AG04450 (cell line): ENCODE measurements around the gene DDAH2. TPM values are rescaled to one million over a fixed set of nuclear protein-coding genes. Genes with fewer than 3 reads are reported as not detected.

ENCODE experiments used
- CTCF ChIA-PET: fragments of 300-600, 350-600 bp; formaldehyde crosslinking; extraction: SDS; loops from one replicate; lab custom pipeline; 2022; ENCODE audit warnings: antibody characterized with exemption, inconsistent platforms; lab: Charles Lee
- POLR2A ChIA-PET: fragments of 350-600 bp; formaldehyde crosslinking; extraction: SDS; loops from one replicate; lab custom pipeline; 2021; ENCODE audit warnings: antibody characterized with exemption, inconsistent platforms; lab: Yijun Ruan, JAX
- DNase-seq: peaks from one replicate; pipeline ENCODE4 v3.0.0-alpha.2; 2011; ENCODE audit warnings: low read depth, low spot score
- H3K27ac ChIP-seq: one replicate; pipeline ENCODE4 v1.5.1; 2012; ENCODE audit warnings: low read depth, low read length, control low read depth
- H3K27me3 ChIP-seq: one replicate; pipeline ENCODE4 v1.6.0; 2012; ENCODE audit warnings: low read length; ENCODE audit not compliant: control insufficient read depth, insufficient read depth
- H3K4me3 ChIP-seq: 2 replicates; pipeline ENCODE4 v1.5.1; 2011; ENCODE audit warnings: mild to moderate bottlenecking, low read depth, low read length, control low read depth
- H3K9me3 ChIP-seq: 2 replicates; pipeline ENCODE4 v1.5.1; 2012; ENCODE audit warnings: low read length; ENCODE audit not compliant: control insufficient read depth, insufficient read depth
- CTCF ChIP-seq: IDR thresholded peaks from 2 replicates; pipeline ENCODE4 v1.5.1; 2011; ENCODE audit warnings: low read depth, low read length, control low read depth, inconsistent platforms
- polyA plus RNA-seq: library from polyadenylated mRNA; depleted of rRNA; stranded (reverse); fragments of >200 nt; gene quantifications from 2 replicates; pipeline ENCODE4 v1.2.3, GENCODE V29; 2011

The DDAH2 gene
- polyA plus RNA-seq, 1 experiment: 44.4 TPM

- peak overlapping the region; percentile 98 for H3K4me3 ChIP-seq
- CTCF ChIA-PET: no interaction called here
- H3K9me3 ChIP-seq: no peaks in the 10 kb centered on the region
- no peak for TF ChIP-seq CTCF
- H3K27me3 ChIP-seq: no peaks in the 10 kb centered on the region
- POLR2A ChIA-PET: interaction anchor here (0.7 to 2.7 kb wide), 3 partner anchors 41 to 126 kb away, joined by 3 to 9 read pairs (median 9); partner anchors contain the start of genes C6orf47, HSPA1B and LSM2
- no peak overlapping the region for H3K27ac ChIP-seq
- DNase-seq: no peak
These were observed 27.3 kb downstream of the DDAH2 start for GRCh38 chr6:31701666-31702404.

- H3K4me3 ChIP-seq: no peak overlapping the region
- no peaks in the 10 kb centered on the region for H3K9me3 ChIP-seq
- H3K27me3 ChIP-seq: no peaks in the 10 kb centered on the region
- POLR2A ChIA-PET: no interaction called here
- CTCF ChIA-PET: interaction anchor here (1.0 to 1.5 kb wide), 3 partner anchors 10 to 38 kb away, joined by 3 to 4 read pairs (median 3); partner anchors contain the start of gene LY6G5C
- DNase-seq: no peak
- no peak overlapping the region for H3K27ac ChIP-seq
- TF ChIP-seq CTCF: no peak
These were observed 28.2 kb downstream of the DDAH2 start for GRCh38 chr6:31700740-31701401.

DNA sequence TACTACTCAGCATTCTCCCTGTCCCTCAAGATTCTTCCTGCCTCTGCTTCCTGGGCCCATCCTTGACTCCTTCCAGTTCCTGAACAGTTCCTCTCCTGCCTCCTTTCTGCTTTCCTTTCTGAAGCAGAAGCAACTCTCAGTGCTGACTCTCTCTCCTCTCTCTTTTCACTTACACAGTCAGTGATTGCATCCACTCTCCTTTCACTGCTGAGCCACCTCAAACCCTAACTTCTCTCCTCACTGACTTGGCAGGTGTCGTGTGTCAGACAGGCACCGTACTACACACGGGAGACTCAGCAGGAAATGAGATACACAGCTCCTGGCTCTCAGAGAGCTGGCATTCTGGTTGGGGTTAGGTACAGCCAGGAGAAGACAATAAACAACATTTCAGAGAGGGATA, 31.5 kb downstream of the DDAH2 start:
- ChIA-PET CTCF (interaction anchor here (0.7 to 1.4 kb wide), 2 partner anchors 109 to 132 kb away, joined by 4 read pairs; partner anchors contain the start of gene LSM2), POLR2A (no interaction called here)
- Histone ChIP-seq H3K27me3 (no peaks in the 10 kb centered on the region), H3K27ac (no peak overlapping the region), H3K9me3 (no peaks in the 10 kb centered on the region), H3K4me3 (no peak overlapping the region)
- no peak for DNase-seq
- no peak for TF ChIP-seq CTCF

DNA sequence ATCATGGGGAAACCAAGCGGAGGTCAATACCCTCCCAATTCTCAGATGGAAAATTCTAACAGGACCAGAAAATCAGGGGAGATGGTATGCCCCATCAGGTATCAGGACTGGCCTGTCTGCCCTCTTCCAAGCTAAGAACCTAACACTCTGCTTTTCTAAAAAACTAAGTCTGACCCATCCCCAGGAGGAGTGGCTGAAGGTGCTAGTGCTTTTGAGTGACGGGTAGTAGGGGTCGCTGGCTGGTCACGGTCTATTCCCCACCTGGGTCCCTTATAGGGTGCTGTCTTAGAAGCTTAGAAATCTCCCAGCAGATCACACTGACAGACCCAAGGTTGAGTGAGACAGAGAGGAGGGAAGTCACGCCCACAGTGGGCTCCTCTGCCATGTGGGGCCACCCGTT, 35.6 kb downstream of the DDAH2 start:
- Histone ChIP-seq H3K27me3 (no peaks in the 10 kb centered on the region), H3K9me3 (no peaks in the 10 kb centered on the region), H3K27ac (no peak overlapping the region), H3K4me3 (no peak overlapping the region)
- no peak for TF ChIP-seq CTCF
- DNase-seq: no peak
- CTCF ChIA-PET: no interaction called here
- POLR2A ChIA-PET: no interaction called here

- DNase-seq: no peak
- H3K27ac ChIP-seq: no peak overlapping the region
- H3K27me3 ChIP-seq: no peaks in the 10 kb centered on the region
- ChIA-PET CTCF (no interaction called here), POLR2A (no interaction called here)
- H3K9me3 ChIP-seq: no peaks in the 10 kb centered on the region
- H3K4me3 ChIP-seq: no peak overlapping the region
- TF ChIP-seq CTCF: no peak
These were observed 36.2 kb downstream of the DDAH2 start for GRCh38 chr6:31692886-31693285.
